Upper lobe of left lung (tissue), 6 donors: ENCODE data around the gene OR10A4. TPM values are rescaled to one million over a fixed set of nuclear protein-coding genes. Genes with fewer than 3 reads are reported as not detected.
A peak's percentile ranks its signal among the peaks of the same experiment; 100 is the strongest.

Source experiments
- ATAC-seq, 2 donors: fragments of 200-7000 bp; cut with Tn5 transposase; one replicate each; pipeline ENCODE4 v1.9.1; 2022; ENCODE audit warnings: mild to moderate bottlenecking in 2 of 2, moderate library complexity in 2 of 2; ENCODE audit not compliant: low FRiP score in 2 of 2
- DNase-seq, 2 donors: peaks; one replicate each; pipeline ENCODE4 v3.0.0-alpha.2; 2019 to 2020
- H3K27ac ChIP-seq, 4 donors: fragments of 200-600 bp; sonication (generic); one replicate each; pipeline ENCODE4 v1.5.1; 2016 to 2019
- H3K27me3 ChIP-seq, 4 donors: fragments of 200-600 bp; sonication (generic); one replicate each; pipeline ENCODE4 v1.5.1; 2017 to 2019
- H3K36me3 ChIP-seq, 4 donors: fragments of 200-600 bp; sonication (generic); one replicate each; pipeline ENCODE4 v1.5.1; 2016 to 2019
- H3K4me1 ChIP-seq, 4 donors: fragments of 200-600 bp; sonication (generic); one replicate each; pipeline ENCODE4 v1.5.1; 2018 to 2019
- H3K4me3 ChIP-seq, 4 donors: fragments of 200-600 bp; sonication (generic); one replicate each; pipeline ENCODE4 v1.5.1; 2017 to 2019; ENCODE audit warnings: mild to moderate bottlenecking in 2 of 4, moderate library complexity in 1 of 4
- H3K9me3 ChIP-seq, 4 donors: fragments of 200-600 bp; sonication (generic); one replicate each; pipeline ENCODE4 v1.5.1; 2018 to 2019
- CTCF ChIP-seq, 6 experiments: fragments of 450-650 bp in 4 of 6; fragments of 200-600 bp in 2 of 6; sonication (generic) in 2 of 6; IDR thresholded peaks; one replicate each; pipeline ENCODE4 v1.5.1; 2016 to 2019; ENCODE audit warnings: antibody characterized with exemption in 6 of 6
- EP300 ChIP-seq, 4 donors: sonication (generic); formaldehyde crosslinking; IDR thresholded peaks; one replicate each; pipeline ENCODE4 v1.5.1; 2017; ENCODE audit warnings: antibody characterized with exemption in 4 of 4, control low read depth in 2 of 4
- POLR2A ChIP-seq, 4 donors: fragments of 450-650 bp; IDR thresholded peaks; one replicate each; pipeline ENCODE4 v1.5.1; 2016 to 2017; ENCODE audit warnings: antibody characterized with exemption in 4 of 4, mild to moderate bottlenecking in 2 of 4
- POLR2AphosphoS5 ChIP-seq, 2 donors: sonication (generic); formaldehyde crosslinking; IDR thresholded peaks; one replicate each; pipeline ENCODE4 v1.5.1; 2017; ENCODE audit warnings: antibody characterized with exemption in 2 of 2
- WGBS, 2 donors: methylation state at CpG; one replicate each; pipeline ENCODE4 v1.1.5; 2017 to 2018; 5-methylcytosine and 5-hydroxymethylcytosine counted together
- total RNA-seq, 6 donors: library from RNA; depleted of rRNA in 4 of 6; stranded (reverse); fragments of >200 nt in 4 of 6; gene quantifications; one replicate each; pipeline versions ENCODE4 v1.1.0 to v1.2.1, GENCODE V29; 2016 to 2021
- donor health status: DM: no; HTN: no; CAD: no; lungs with moderate emphysema.
- donor health status: DM: no; HTN: yes; CAD: no; lungs with severe emphysema.

OR10A4 gene
- total RNA-seq, 6 donors from 2014 or later = not detected

GRCh38 chr11:6920702-6921101, 44.3 kb downstream of the OR10A4 start, which contains the start of gene OR2D3:
TSS of gene OR2D3 (plus strand) at chr11:6921002. CDS start at chr11:6921002, 0 bp downstream.
- no peak for ATAC-seq
- no peak within 1 kb of the TSS for H3K27ac ChIP-seq
- WGBS, 2 donors = 89 to 95% methylated on average over 1 of the region's 1 CpG

GRCh38 chr11:6925007-6925577, 48.7 kb downstream of the OR10A4 start:
- no peak overlapping the region for H3K4me3 ChIP-seq
- no peaks in the 10 kb centered on the region for H3K36me3 ChIP-seq
- no peak for TF ChIP-seq EP300 (IDR thresholded peaks at IDR 0.05)
- no peak for TF ChIP-seq POLR2AphosphoS5 (IDR thresholded peaks at IDR 0.05)
- no peak for TF ChIP-seq POLR2A (IDR thresholded peaks at IDR 0.05)
- TF ChIP-seq CTCF (IDR thresholded peaks at IDR 0.05) = no peak
- H3K27me3 ChIP-seq = no peaks in the 10 kb centered on the region
- peaks cover 3 to 16% (median 12%) of the 10 kb centered on the region in 4 donors for H3K4me1 ChIP-seq
- no peak for ATAC-seq
- DNase-seq = no peak
- H3K9me3 ChIP-seq = no peaks in the 10 kb centered on the region
- H3K27ac ChIP-seq = no peak overlapping the region

More at GRCh38 chr11:6920702-6921101, 44.3 kb downstream of the OR10A4 start, which contains the start of gene OR2D3:
- Histone ChIP-seq H3K27me3 (no peaks in the 10 kb centered on the region), H3K36me3 (no peaks in the 10 kb centered on the region), H3K4me1 (no peaks in the 10 kb centered on the region), H3K4me3 (no peak within 1 kb of the TSS), H3K9me3 (no peaks in the 10 kb centered on the region)
- DNase-seq = no peak
- TF ChIP-seq POLR2AphosphoS5 (IDR thresholded peaks at IDR 0.05) (no peak), EP300 (IDR thresholded peaks at IDR 0.05) (no peak), CTCF (IDR thresholded peaks at IDR 0.05) (no peak), POLR2A (IDR thresholded peaks at IDR 0.05) (no peak)

GRCh38 chr11:6925636-6926207, 49.3 kb downstream of the OR10A4 start:
- H3K4me3 ChIP-seq = peak overlapping the region in 3 of 4 donors; percentile 58 to 61 (median 61)
- H3K36me3 ChIP-seq = no peaks in the 10 kb centered on the region
- 52 to 57% methylated on average over 2 of the region's 2 CpGs for WGBS, 2 donors
- DNase-seq = no peak
- H3K27ac ChIP-seq = peak overlapping the region in 1 of 4 donors; percentile 51
- no peaks in the 10 kb centered on the region for H3K9me3 ChIP-seq
- no peaks in the 10 kb centered on the region for H3K27me3 ChIP-seq
- ATAC-seq = peak in 1 of 2 donors; percentile 37
- TF ChIP-seq POLR2A (IDR thresholded peaks at IDR 0.05) = no peak
- TF ChIP-seq EP300 (IDR thresholded peaks at IDR 0.05) = no peak
- no peak for TF ChIP-seq POLR2AphosphoS5 (IDR thresholded peaks at IDR 0.05)
- no peak for TF ChIP-seq CTCF (IDR thresholded peaks at IDR 0.05)
- peaks cover 3 to 16% (median 12%) of the 10 kb centered on the region in 4 donors for H3K4me1 ChIP-seq

DNA sequence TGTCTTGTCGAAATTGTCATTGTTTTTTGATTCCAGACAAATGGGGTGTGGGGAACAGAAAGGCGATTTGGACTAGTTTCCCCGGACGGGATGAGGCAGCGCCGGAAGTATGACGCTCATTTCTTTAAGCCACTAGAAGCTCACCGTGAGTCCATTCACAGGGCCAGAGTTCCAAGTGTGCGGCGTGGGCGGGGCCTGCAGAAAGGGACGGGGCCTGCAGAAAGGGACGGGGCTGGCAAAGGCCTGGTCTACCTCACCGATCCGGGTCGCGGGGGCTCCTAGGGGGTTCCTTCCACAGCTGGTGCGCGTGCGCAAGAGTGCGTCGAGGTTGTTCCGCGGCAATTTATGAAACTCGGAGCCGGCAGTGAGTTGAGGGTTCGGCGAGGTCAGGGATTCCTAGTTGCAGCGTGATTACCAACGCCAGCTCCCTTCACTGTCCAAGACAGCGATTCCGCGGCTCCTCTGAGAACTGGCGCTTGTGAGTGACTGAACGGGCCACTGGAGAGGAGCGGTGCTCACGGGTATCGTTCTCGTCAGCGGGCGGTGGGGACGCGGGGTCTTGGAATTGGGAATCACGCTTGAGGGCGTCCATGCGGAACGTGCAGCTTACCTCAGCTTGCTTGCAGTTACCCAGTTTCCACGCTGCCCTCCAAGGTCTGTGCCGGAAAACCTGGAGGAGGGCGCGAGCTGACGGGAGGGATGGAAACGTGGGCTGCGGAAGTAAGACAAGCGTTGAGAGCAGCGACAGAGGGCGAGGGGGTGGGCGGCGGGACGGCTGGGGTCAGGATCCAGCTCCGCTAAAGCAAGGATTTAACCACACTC, 50.0 kb downstream of the OR10A4 start, which contains the start of gene ZNF215:
TSS of gene ZNF215 (plus strand) at position 219 of the 822 bp plus-strand sequence. CDS start 5,847 bp downstream, outside the sequence.
- Histone ChIP-seq H3K9me3 (no peaks in the 10 kb centered on the region), H3K27ac (peak within 1 kb of the TSS in 3 of 4 donors; percentile 22 to 64 (median 51)), H3K4me3 (peak within 1 kb of the TSS; percentile 12 to 61 (median 60)), H3K4me1 (peaks cover 3 to 16% (median 12%) of the 10 kb centered on the region in 4 donors), H3K36me3 (no peaks in the 10 kb centered on the region), H3K27me3 (no peaks in the 10 kb centered on the region)
- 0 to 2% methylated on average over 13 to 51 of the region's 61 CpGs for WGBS, 2 donors
- DNase-seq = peak; percentile 74 to 90
- no peak for TF ChIP-seq EP300 (IDR thresholded peaks at IDR 0.05)
- TF ChIP-seq CTCF (IDR thresholded peaks at IDR 0.05) = no peak
- no peak for TF ChIP-seq POLR2AphosphoS5 (IDR thresholded peaks at IDR 0.05)
- no peak for TF ChIP-seq POLR2A (IDR thresholded peaks at IDR 0.05)
- peak; percentile 85 to 95 for ATAC-seq
